Right ventricle myocardium inferior (tissue), 1 donor: ENCODE measurements around the gene CAD. TPM values are rescaled to one million over a fixed set of nuclear protein-coding genes. Genes with fewer than 3 reads are reported as not detected.

Experiments used
- ATAC-seq: fragments of 200-7000 bp; cut with Tn5 transposase; one replicate; pipeline ENCODE4 v1.9.1; 2020; ENCODE audit warnings: mild to moderate bottlenecking, moderate library complexity
- DNase-seq: peaks from one replicate; pipeline ENCODE4 v3.0.0; 2021; ENCODE audit errors: missing footprints
- intact Hi-C: fragments of 100-400 bp; cut with DNase I; formaldehyde crosslinking; loops from one replicate; pipeline ENCODE4 v1.11.0; 2022
- total RNA-seq: library from RNA; stranded (reverse); fragmentation: NEBNext Ultra II Directional; extraction: Animal tissue kit (Norgen Biotek cat#: 25700); gene quantifications from one replicate; pipeline ENCODE4 v1.2.1, GENCODE V29; 2021
- donor health status: DM: no; HTN: yes; CAD: no; lungs with severe emphysema.

CAD gene
- total RNA-seq, 1 donor from 2014 or later, result 9.4 TPM

- intact Hi-C loops, result no loop called here
- DNase-seq (no peak), ATAC-seq (peak; percentile 30)
These were observed 27.9 kb downstream of the CAD start for GRCh38 chr2:27245116-27245515.

- DNase-seq (no peak), ATAC-seq (no peak)
- intact Hi-C loops, result no loop called here
These were observed 28.5 kb downstream of the CAD start for GRCh38 chr2:27245626-27246025.

- ATAC-seq (no peak), DNase-seq (no peak)
- intact Hi-C loops, result no loop called here
These were observed 30.7 kb downstream of the CAD start for GRCh38 chr2:27247893-27248292.

GRCh38 chr2:27249159-27249890 is 32.2 kb downstream of the CAD start:
- no peak for DNase-seq
- no peak for ATAC-seq
- intact Hi-C loops, result no loop called here

- ATAC-seq, result peak; percentile 58
- peak; percentile 78 for DNase-seq
- intact Hi-C loops, result loop anchor here (1.0 kb wide), 1 partner anchor 30 kb away; no protein-coding TSS in a partner anchor
These were observed 32.9 kb downstream of the CAD start for GRCh38 chr2:27249891-27250651.

GRCh38 chr2:27250652-27251379 is 33.6 kb downstream of the CAD start:
- DNase-seq (no peak), ATAC-seq (no peak)
- intact Hi-C loops, result loop anchor here (1.0 kb wide), 1 partner anchor 29 kb away; no protein-coding TSS in a partner anchor

GRCh38 chr2:27251766-27252165 is 34.6 kb downstream of the CAD start:
- DNase-seq, result no peak
- intact Hi-C loops, result no loop called here
- no peak for ATAC-seq

- DNase-seq, result no peak
- intact Hi-C loops, result no loop called here
- ATAC-seq, result no peak
These were observed 38.0 kb downstream of the CAD start for GRCh38 chr2:27255187-27255586.

- intact Hi-C loops, result no loop called here
- DNase-seq, result no peak
These were observed 38.5 kb downstream of the CAD start for GRCh38 chr2:27255660-27256059.

GRCh38 chr2:27256855-27257454 is 39.8 kb downstream of the CAD start:
- DNase-seq (no peak), ATAC-seq (no peak)
- intact Hi-C loops, result no loop called here

More at GRCh38 chr2:27255660-27256059, 38.5 kb downstream of the CAD start:
- no peak for ATAC-seq

GRCh38 chr2:27258051-27258450 is 40.9 kb downstream of the CAD start:
- ATAC-seq (no peak), DNase-seq (no peak)
- intact Hi-C loops, result no loop called here

- intact Hi-C loops, result loop anchor here (5.0 kb wide), 1 partner anchor 41 kb away; no protein-coding TSS in a partner anchor
- DNase-seq (no peak), ATAC-seq (no peak)
These were observed 44.2 kb downstream of the CAD start for GRCh38 chr2:27261241-27261925.

- DNase-seq (no peak), ATAC-seq (no peak)
- intact Hi-C loops, result loop anchor here (5.0 kb wide), 1 partner anchor 40 kb away; no protein-coding TSS in a partner anchor
These were observed 44.7 kb downstream of the CAD start for GRCh38 chr2:27261926-27262298.

GRCh38 chr2:27262379-27263286 is 45.5 kb downstream of the CAD start, which contains the start of gene SLC30A3:
SLC30A3 (minus strand) TSS chr2:27263047; CDS start chr2:27262906, 141 bp downstream.
- DNase-seq, result peak; percentile 83
- intact Hi-C loops, result loop anchor here (5.0 kb wide), 1 partner anchor 40 kb away; no protein-coding TSS in a partner anchor
- peak; percentile 74 for ATAC-seq

GRCh38 chr2:27263287-27264252 is 46.4 kb downstream of the CAD start:
- DNase-seq (no peak), ATAC-seq (no peak)
- intact Hi-C loops, result loop anchor here (2.0 to 5.0 kb wide), 2 partner anchors 17 to 39 kb away; no protein-coding TSS in a partner anchor

- peak; percentile 47 for ATAC-seq
- no peak for DNase-seq
- intact Hi-C loops, result loop anchor here (2.0 to 5.0 kb wide), 2 partner anchors 16 to 38 kb away; no protein-coding TSS in a partner anchor
These were observed 47.1 kb downstream of the CAD start for GRCh38 chr2:27264253-27264752.
